ENCODE measurements around the gene ATG7. TPM values are rescaled to one million over a fixed set of nuclear protein-coding genes. Genes with fewer than 3 reads are reported as not detected.

ATG7 gene
- total RNA-seq, 1 experiment from 2014 or later: 29.3 TPM

- Histone ChIP-seq H3K4me1 (ENCODE audit: control insufficient read depth in 1 of 2, insufficient read depth in 2 of 2, low read length in 2 of 2) (peaks cover 0 to 31% of the 10 kb centered on the region in 2 experiments; a peak in 2 of 4 replicates), H3K9me3 (ENCODE audit: control insufficient read depth in 1 of 2, insufficient read depth in 1 of 2, low read depth in 1 of 2, low read length in 2 of 2) (no peaks in the 10 kb centered on the region), H4K20me1 (ENCODE audit: insufficient read depth) (no peaks in the 10 kb centered on the region), H3K27ac (ENCODE audit: low read depth, low read length) (no peak overlapping the region), H3K4me3 (replicated peaks in 1 of 2; ENCODE audit: low read depth in 1 of 2, low read length in 2 of 2) (no peak overlapping the region), H3K27me3 (ENCODE audit: insufficient read depth, low read length) (no peaks in the 10 kb centered on the region), H3K36me3 (ENCODE audit: control insufficient read depth in 1 of 2, insufficient read depth in 2 of 2, low read length in 2 of 2) (no peaks in the 10 kb centered on the region), H3K4me2 (ENCODE audit: low read length) (no peak overlapping the region), H3K79me2 (ENCODE audit: insufficient read depth, low read length) (no peaks in the 10 kb centered on the region), H3K9ac (ENCODE audit: low read length) (no peak overlapping the region), H3K9me2 (ENCODE audit: insufficient read depth) (no peaks in the 10 kb centered on the region), H2AFZ (ENCODE audit: low read depth, low read length, poor library complexity, severe bottlenecking) (no peak overlapping the region)
- POLR2A ChIA-PET: no interaction called here
- no peak for DNase-seq (ENCODE audit: low read depth, low spot score)
- RAD21 ChIA-PET (ENCODE audit: low non-redundant PET in 1 of 2, low total read pairs in 2 of 2, uncharacterized antibody in 2 of 2, unreplicated experiment in 2 of 2): no interaction called here
- BruUV-seq (replicated peaks): no TSS peak
- ATAC-seq: no peak
- intact Hi-C loops (cut with micrococcal nuclease): no loop called here
- CTCF ChIA-PET: no interaction called here
- no peak for TF ChIP-seq EZH2 (IDR thresholded peaks at IDR 0.05)
- no peak for TF ChIP-seq EGR1 (IDR thresholded peaks at IDR 0.05; ENCODE audit: low read depth)
Observed at GRCh38 chr3:11245276-11245675, 26.9 kb upstream of the ATG7 start.

- Histone ChIP-seq H3K36me3 (ENCODE audit: control insufficient read depth in 1 of 2, insufficient read depth in 2 of 2, low read length in 2 of 2) (no peaks in the 10 kb centered on the region), H3K4me3 (replicated peaks in 1 of 2; ENCODE audit: low read depth in 1 of 2, low read length in 2 of 2) (no peak overlapping the region), H3K4me2 (ENCODE audit: low read length) (peak overlapping the region; percentile 50), H3K27me3 (ENCODE audit: insufficient read depth, low read length) (no peaks in the 10 kb centered on the region), H3K27ac (ENCODE audit: low read depth, low read length) (no peak overlapping the region), H3K9me3 (ENCODE audit: control insufficient read depth in 1 of 2, insufficient read depth in 1 of 2, low read depth in 1 of 2, low read length in 2 of 2) (no peaks in the 10 kb centered on the region), H3K9ac (ENCODE audit: low read length) (no peak overlapping the region; the same call in 1 of the 2 replicates), H3K79me2 (ENCODE audit: insufficient read depth, low read length) (no peaks in the 10 kb centered on the region), H3K9me2 (ENCODE audit: insufficient read depth) (no peaks in the 10 kb centered on the region), H3K4me1 (ENCODE audit: control insufficient read depth in 1 of 2, insufficient read depth in 2 of 2, low read length in 2 of 2) (peaks cover 0 to 26% of the 10 kb centered on the region in 2 experiments; a peak in 2 of 4 replicates), H4K20me1 (ENCODE audit: insufficient read depth) (no peaks in the 10 kb centered on the region), H2AFZ (ENCODE audit: low read depth, low read length, poor library complexity, severe bottlenecking) (no peak overlapping the region)
- intact Hi-C loops (cut with micrococcal nuclease): no loop called here
- POLR2A ChIA-PET: no interaction called here
- ATAC-seq: peak; percentile 62
- no peak for DNase-seq (ENCODE audit: low read depth, low spot score)
- RAD21 ChIA-PET (ENCODE audit: low non-redundant PET in 1 of 2, low total read pairs in 2 of 2, uncharacterized antibody in 2 of 2, unreplicated experiment in 2 of 2): no interaction called here
- CTCF ChIA-PET: interaction anchor here (1.9 kb wide), 1 partner anchor 9 kb away, joined by 4 read pairs; no protein-coding TSS in a partner anchor
- BruUV-seq (replicated peaks): no TSS peak
- no peak for TF ChIP-seq POLR2A (IDR thresholded peaks at IDR 0.05; ENCODE audit: borderline replicate concordance, extremely low read depth, insufficient read depth, insufficient read length)
- no peak for TF ChIP-seq EZH2 (IDR thresholded peaks at IDR 0.05)
- no peak for TF ChIP-seq CBX3 (IDR thresholded peaks at IDR 0.05; ENCODE audit: low read depth)
- no peak for TF ChIP-seq ZBTB33 (IDR thresholded peaks at IDR 0.05; ENCODE audit: extremely low read depth, insufficient replicate concordance, low read length)
- no peak for TF ChIP-seq RAD21 (IDR thresholded peaks at IDR 0.05; ENCODE audit: low read depth)
- no peak for TF ChIP-seq SRF (IDR thresholded peaks at IDR 0.05; ENCODE audit: low read depth)
- no peak for TF ChIP-seq CEBPB (IDR thresholded peaks at IDR 0.05; ENCODE audit: low read depth)
- TF ChIP-seq MAX (IDR thresholded peaks at IDR 0.05): no peak
- TF ChIP-seq CTCF (IDR thresholded peaks at IDR 0.05 in 2 of 3, conservative IDR thresholded peaks at IDR 0.05 in 1 of 3; ENCODE audit: borderline replicate concordance in 1 of 3, insufficient read depth in 1 of 3, low read depth in 2 of 3, low read length in 2 of 3): no peak
- no peak for TF ChIP-seq ZFX (IDR thresholded peaks at IDR 0.05)
- TF ChIP-seq EZH2phosphoT487 (IDR thresholded peaks at IDR 0.05; ENCODE audit: borderline replicate concordance): no peak
- TF ChIP-seq SP1 (IDR thresholded peaks at IDR 0.05; ENCODE audit: low read depth): no peak
- no peak for TF ChIP-seq EGR1 (IDR thresholded peaks at IDR 0.05; ENCODE audit: low read depth)
- no peak for TF ChIP-seq TCF7L2 (IDR thresholded peaks at IDR 0.05; ENCODE audit: borderline replicate concordance, extremely low read depth, insufficient read depth, insufficient read length)
- no peak for TF ChIP-seq SIN3A (IDR thresholded peaks at IDR 0.05; ENCODE audit: low read depth)
- no peak for TF ChIP-seq JUND (IDR thresholded peaks at IDR 0.05)
Observed at GRCh38 chr3:11245827-11246662, 26.2 kb upstream of the ATG7 start.

Data from HCT116 (cell line).